Heart left ventricle (tissue), 16 donors: ENCODE data around the gene MED27. TPM values are rescaled to one million over a fixed set of nuclear protein-coding genes. Genes with fewer than 3 reads are reported as not detected.

Experiments used
- ATAC-seq, 4 donors: fragments of 200-7000 bp; cut with Tn5 transposase; one replicate each; pipeline ENCODE4 v1.9.1; 2020 to 2022; ENCODE audit warnings: moderate library complexity in 4 of 4, mild to moderate bottlenecking in 3 of 4, moderate number of reproducible peaks in 1 of 4
- DNase-seq, 5 donors: peaks; one replicate each; pipeline ENCODE4 v3.0.0-alpha.2; 2020
- H3K27ac ChIP-seq, 12 donors: fragments of 200-600 bp; sonication (generic) in 4 of 12; one replicate each; pipeline versions ENCODE4 v1.5.0 to v1.8.0; 2016 to 2022; ENCODE audit warnings: mild to moderate bottlenecking in 2 of 12
- H3K27me3 ChIP-seq, 9 donors: fragments of 200-600 bp; sonication (generic) in 2 of 9; one replicate each; pipeline versions ENCODE4 v1.5.1 to v1.8.0; 2016 to 2022; ENCODE audit warnings: mild to moderate bottlenecking in 3 of 9
- H3K36me3 ChIP-seq, 9 donors: fragments of 200-600 bp; sonication (generic) in 2 of 9; one replicate each; pipeline versions ENCODE4 v1.5.0 to v1.8.0; 2018 to 2022; ENCODE audit warnings: mild to moderate bottlenecking in 2 of 9
- H3K4me1 ChIP-seq, 12 donors: fragments of 200-600 bp; sonication (generic) in 4 of 12; one replicate each; pipeline versions ENCODE4 v1.5.0 to v1.8.0; 2016 to 2022; ENCODE audit warnings: mild to moderate bottlenecking in 3 of 12
- H3K4me3 ChIP-seq, 12 donors: fragments of 200-600 bp; sonication (generic) in 4 of 12; one replicate each; pipeline versions ENCODE4 v1.5.0 to v1.8.0; 2017 to 2022; ENCODE audit warnings: mild to moderate bottlenecking in 9 of 12, moderate library complexity in 4 of 12
- H3K9me3 ChIP-seq, 12 donors: fragments of 200-600 bp; sonication (generic) in 4 of 12; one replicate each; pipeline versions ENCODE4 v1.5.0 to v1.8.0; 2016 to 2022; ENCODE audit warnings: mild to moderate bottlenecking in 1 of 12
- CTCF ChIP-seq, 12 donors: fragments of 200-600 bp; sonication (generic) in 4 of 12; IDR thresholded peaks; one replicate each; pipeline versions ENCODE4 v1.5.0 to v1.8.0; 2018 to 2022; ENCODE audit warnings: antibody characterized with exemption in 12 of 12, mild to moderate bottlenecking in 5 of 12
- POLR2A ChIP-seq, 2 donors: fragments of 450-650 bp; IDR thresholded peaks; one replicate each; pipeline ENCODE4 v1.6.1; 2017; ENCODE audit warnings: antibody characterized with exemption in 2 of 2, mild to moderate bottlenecking in 2 of 2, moderate library complexity in 2 of 2
- WGBS, 4 donors: extraction: QIAGEN DNeasy Blood & Tissue Kit in 2 of 4; methylation state at CpG; one replicate each; pipeline versions ENCODE4 v1.1.5 to v1.1.7; 2013 to 2018; 5-methylcytosine and 5-hydroxymethylcytosine counted together
- intact Hi-C, 10 donors: fragments of 100-400 bp; cut with DNase I; formaldehyde crosslinking; loops; one replicate each; pipeline versions ENCODE4 v1.11.1 to v1.14.2; 2022
- polyA plus RNA-seq, 2 donors: library from polyadenylated mRNA; stranded (reverse); fragments of 200-250 nt; gene quantifications; one replicate each; pipeline ENCODE4 v1.2.3, GENCODE V29; 2013
- total RNA-seq, 9 donors: library from RNA; depleted of rRNA in 2 of 9; stranded (reverse); fragments of >200 nt in 2 of 9; fragmentation: NEBNext Ultra II Directional in 3 of 9; extraction: Animal tissue kit (Norgen Biotek cat#: 25700) in 3 of 9; gene quantifications; one replicate each; pipeline versions ENCODE4 v1.1.0 to v1.2.4, GENCODE V29; 2016 to 2023
- donor health status: ischemic (EF 13 %, LVEDD 7.1; RV severe dilation, severe dysfunction).
- donor health status: healthy with polysubstance abuse.
- donor health status: DM: no; HTN: yes; CAD: no.
- donor health status: DM: no; HTN: no; CAD: no.
- donor health status: ischemic (EF 25% LVEDD 6.9; RV normal size, moderate dysfunction).
- donor health status: ischemic (EF 25% LVEDD 5.7; RV mildly dilated, moderate dysfunction).
- donor health status: healthy.
- donor health status: DM: yes; HTN: yes; CAD: no.
- donor health status: ischemic (EF 35%, LVEDD 5.7; RV mildly dilated, moderate dysfunction).
- donor health status: nonischemic (EF 11% LVEDD 7.7; RV severe dilation, severe dysfunction).
- donor health status: DM: yes; HTN: yes; CAD: no.
- donor health status: PGD.
- donor health status: ischemic (EF 29% LVEDD 5.4; RV normal size, mild dysfunction).
- donor health status: nonischemic (EF 23%, LVEDD 6.1; RV moderate dilation, normal function).

Gene MED27
- total and polyA plus RNA-seq, 11 donors = 14.3 to 23.0 (median 15.6) TPM

GRCh38 chr9:131870156-131870555, 209.5 kb downstream of the MED27 start:
- DNase-seq = no peak
- no peaks in the 10 kb centered on the region for H3K27me3 ChIP-seq
- ATAC-seq = no peak
- no peak overlapping the region for H3K4me3 ChIP-seq
- H3K27ac ChIP-seq = no peak overlapping the region
- H3K36me3 ChIP-seq = peaks cover 0 to 9% (median 0%) of the 10 kb centered on the region in 9 donors
- intact Hi-C loops = no loop called here
- 91 to 94% (median 93%) methylated on average over 6 to 12 of the region's 12 CpGs for WGBS, 4 donors
- H3K9me3 ChIP-seq = no peaks in the 10 kb centered on the region
- no peaks in the 10 kb centered on the region for H3K4me1 ChIP-seq
- TF ChIP-seq POLR2A (IDR thresholded peaks at IDR 0.05) = no peak
- TF ChIP-seq CTCF (IDR thresholded peaks at IDR 0.05) = no peak

DNA sequence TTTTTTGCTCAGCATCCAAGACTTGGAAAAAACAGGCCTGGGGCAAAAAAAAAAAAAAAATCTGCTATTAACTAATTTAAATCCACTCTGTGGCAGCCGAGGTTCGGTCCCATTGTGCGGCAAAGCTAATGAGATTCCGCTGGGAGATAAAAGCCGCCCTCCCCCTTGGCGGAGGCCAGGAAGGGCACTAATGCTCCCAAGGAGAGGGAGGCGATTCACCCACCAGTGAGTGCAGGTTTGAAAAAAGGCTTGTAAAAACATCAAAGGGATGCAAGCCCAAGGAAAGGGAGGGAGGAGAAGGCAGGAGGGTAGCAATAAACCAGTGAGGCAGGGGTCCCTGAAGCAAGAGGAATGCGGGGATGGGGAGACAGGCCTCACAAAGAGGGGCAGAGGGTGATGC, 210.3 kb downstream of the MED27 start:
- 87 to 91% (median 88%) methylated on average over 8 of the region's 8 CpGs for WGBS, 4 donors
- TF ChIP-seq CTCF (IDR thresholded peaks at IDR 0.05) = no peak
- no peak for TF ChIP-seq POLR2A (IDR thresholded peaks at IDR 0.05)
- no peak overlapping the region for H3K4me3 ChIP-seq
- no peaks in the 10 kb centered on the region for H3K27me3 ChIP-seq
- ATAC-seq (no peak), DNase-seq (no peak)
- peaks cover 0 to 9% (median 0%) of the 10 kb centered on the region in 9 donors for H3K36me3 ChIP-seq
- no peaks in the 10 kb centered on the region for H3K9me3 ChIP-seq
- no peak overlapping the region for H3K27ac ChIP-seq
- H3K4me1 ChIP-seq = no peaks in the 10 kb centered on the region
- intact Hi-C loops = no loop called here

- Histone ChIP-seq H3K36me3 (peaks cover 0 to 9% (median 0%) of the 10 kb centered on the region in 9 donors), H3K4me1 (no peaks in the 10 kb centered on the region), H3K4me3 (no peak overlapping the region), H3K9me3 (no peaks in the 10 kb centered on the region), H3K27ac (no peak overlapping the region), H3K27me3 (no peaks in the 10 kb centered on the region)
- ATAC-seq = no peak
- no peak for TF ChIP-seq POLR2A (IDR thresholded peaks at IDR 0.05)
- no peak for TF ChIP-seq CTCF (IDR thresholded peaks at IDR 0.05)
- DNase-seq = no peak
- 90 to 93% (median 91%) methylated on average over 10 of the region's 10 CpGs for WGBS, 4 donors
- intact Hi-C loops = no loop called here
These were observed 210.9 kb downstream of the MED27 start for GRCh38 chr9:131868766-131869165.

DNA sequence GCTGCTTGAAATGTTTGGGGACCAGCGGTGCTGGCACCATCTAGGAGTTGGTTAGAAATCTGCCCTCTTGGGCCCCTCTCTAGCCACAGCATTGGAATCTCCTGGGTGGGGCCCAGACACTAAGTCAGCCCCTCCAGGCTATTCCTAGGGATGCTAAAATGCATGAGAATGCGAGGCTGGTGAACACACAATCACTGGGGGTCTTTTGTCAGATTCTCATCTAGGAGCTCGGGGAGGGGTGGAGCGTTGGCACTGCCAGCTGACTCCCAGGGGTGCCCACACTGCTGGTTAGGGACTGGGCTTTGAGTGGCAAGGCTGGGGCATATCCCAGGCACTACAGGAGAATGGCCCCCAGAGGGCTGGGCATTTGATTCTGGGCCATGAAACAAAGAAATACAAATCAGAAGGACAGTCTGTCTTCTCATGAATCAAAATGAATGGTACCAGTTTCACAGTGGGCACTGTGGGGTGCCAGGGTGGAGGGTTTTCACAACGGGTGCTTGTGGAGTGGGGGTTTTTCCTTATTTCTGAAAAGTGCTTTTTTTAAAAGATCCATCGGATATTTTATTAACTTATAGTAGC, 212.0 kb downstream of the MED27 start:
- Histone ChIP-seq H3K4me3 (no peak overlapping the region), H3K27ac (no peak overlapping the region), H3K36me3 (peaks cover 0 to 6% (median 3%) of the 10 kb centered on the region in 9 donors), H3K9me3 (no peaks in the 10 kb centered on the region), H3K4me1 (no peaks in the 10 kb centered on the region), H3K27me3 (no peaks in the 10 kb centered on the region)
- no peak for DNase-seq
- TF ChIP-seq CTCF (IDR thresholded peaks at IDR 0.05) (no peak), POLR2A (IDR thresholded peaks at IDR 0.05) (no peak)
- no peak for ATAC-seq
- 96 to 99% (median 98%) methylated on average over 6 of the region's 6 CpGs for WGBS, 4 donors
- intact Hi-C loops = no loop called here
